Stimulated activated CD8-positive, alpha-beta memory T cell treated with anti-CD3 and anti-CD28 coated beads, Interleukin-7, amount 100 ng/mL, for 24 hours (primary cell): ENCODE results near the gene RAD51B.

Experiments
- DNase-seq: peaks from one replicate; pipeline ENCODE4 v3.0.0-alpha.2; 2020; ENCODE audit warnings: low read depth

RAD51B gene

DNA sequence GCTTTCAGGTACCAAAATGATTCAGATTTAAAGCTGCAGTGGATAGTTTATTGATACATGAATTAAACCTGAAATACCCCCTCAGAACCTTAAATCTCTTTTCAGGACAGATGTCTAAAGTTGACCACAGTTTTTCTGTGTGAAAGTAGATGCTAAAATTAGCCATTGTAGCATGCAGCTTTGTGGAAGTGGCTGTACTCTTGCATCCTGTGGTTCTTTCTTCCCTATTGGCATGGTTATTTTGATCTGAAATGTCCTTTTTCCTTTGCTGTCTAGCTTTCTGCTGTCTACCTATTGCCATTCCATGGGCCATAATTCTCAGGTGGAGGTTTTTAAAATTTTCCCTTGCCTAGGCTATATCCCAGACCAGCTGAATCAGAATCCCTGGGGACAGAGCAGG lies 517.7 kb downstream of the RAD51B start:
- DNase-seq, result no peak

- no peak for DNase-seq
These were observed 520.7 kb downstream of the RAD51B start for GRCh38 chr14:68340262-68340661.

DNA sequence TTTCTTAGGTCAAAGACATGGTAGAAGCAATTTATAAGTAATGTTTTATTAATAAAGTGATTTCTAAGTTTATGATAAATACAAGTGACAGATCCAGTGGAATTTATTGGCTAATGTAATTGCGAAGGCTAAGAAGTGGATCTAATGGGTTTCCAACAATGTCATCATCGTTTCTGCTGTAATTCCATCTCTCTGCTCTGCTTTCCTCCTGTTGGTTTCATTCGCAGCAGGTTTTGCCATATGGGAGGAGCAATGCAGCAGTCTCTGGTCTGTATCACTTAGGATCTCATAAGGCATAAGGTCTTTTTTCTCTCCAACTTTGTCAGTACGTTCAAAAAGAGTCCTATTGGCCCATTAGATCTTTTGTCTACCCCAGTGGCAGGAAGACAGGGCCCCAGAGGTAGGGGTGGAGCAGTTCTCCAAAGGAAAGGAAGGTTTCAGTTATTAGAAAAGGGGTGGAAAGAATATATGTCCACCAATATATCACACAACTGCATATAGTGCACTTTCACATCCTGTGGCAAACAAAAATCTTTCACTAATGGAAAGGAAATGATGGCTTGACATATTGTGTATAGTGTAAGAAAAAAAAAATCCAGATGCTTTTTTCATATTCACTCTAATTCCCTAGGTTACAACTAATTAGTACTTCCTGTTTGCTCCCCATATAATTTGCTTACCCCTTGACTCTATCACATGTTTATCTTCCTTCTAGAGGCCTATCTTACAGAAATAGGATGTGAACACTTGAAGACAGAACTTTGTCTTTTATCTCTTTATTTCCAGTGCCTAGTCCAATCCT lies 522.0 kb downstream of the RAD51B start:
- no peak for DNase-seq

DNA sequence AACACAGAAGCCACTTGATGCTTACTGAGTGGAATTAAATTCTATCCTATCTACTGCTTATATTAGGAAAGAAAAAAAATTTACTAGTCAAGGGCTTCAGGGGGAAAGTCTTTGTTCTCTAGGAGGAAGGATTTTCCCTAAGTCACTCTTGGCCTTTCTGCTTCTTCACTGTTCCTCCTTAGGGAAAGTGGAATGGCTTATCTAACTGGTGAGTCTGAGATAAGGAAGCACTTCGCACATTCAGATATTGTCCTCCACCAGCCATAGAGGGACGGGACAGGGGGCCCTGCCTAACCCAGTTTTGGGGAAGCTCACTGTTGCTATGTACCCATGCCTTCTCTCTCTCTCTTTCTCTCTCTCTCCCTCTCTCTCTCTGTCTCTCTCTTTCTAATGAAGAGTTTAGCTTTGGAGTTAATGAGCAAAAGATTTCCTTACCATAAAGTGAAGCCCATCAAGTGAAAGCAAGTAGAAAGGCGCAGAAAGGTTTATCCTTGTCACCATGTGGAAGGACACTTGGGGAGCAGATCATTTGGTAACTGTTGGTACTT lies 522.7 kb downstream of the RAD51B start:
- no peak for DNase-seq

DNA sequence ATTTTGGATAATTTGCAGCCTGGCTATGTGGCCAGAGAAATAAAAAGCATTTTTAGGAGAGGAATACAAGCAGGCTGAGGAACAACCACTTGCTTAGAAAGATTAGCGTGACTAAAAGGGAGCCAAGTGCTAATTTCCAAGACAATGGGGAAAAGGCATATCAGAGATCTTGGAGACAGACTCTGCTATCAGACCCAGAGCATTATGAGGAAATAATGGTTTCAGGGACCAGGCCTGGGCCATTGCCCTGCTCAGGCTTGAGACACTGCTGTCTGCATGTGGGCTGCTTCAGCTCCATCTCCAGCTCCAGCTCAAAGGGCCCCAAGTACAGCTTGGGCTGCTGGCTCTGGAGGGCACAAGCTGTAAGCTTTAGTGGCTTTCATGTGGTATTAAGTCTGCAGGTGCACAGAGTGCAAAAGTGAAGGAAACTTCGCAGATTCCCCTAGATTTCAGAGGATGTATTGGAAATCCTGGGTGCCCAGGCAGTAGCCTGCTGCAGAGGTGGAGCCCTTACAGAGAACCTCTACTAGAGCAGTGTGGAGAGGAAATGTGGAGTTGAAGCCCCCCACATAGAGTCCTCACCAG lies 524.0 kb downstream of the RAD51B start:
- DNase-seq, result no peak

DNA sequence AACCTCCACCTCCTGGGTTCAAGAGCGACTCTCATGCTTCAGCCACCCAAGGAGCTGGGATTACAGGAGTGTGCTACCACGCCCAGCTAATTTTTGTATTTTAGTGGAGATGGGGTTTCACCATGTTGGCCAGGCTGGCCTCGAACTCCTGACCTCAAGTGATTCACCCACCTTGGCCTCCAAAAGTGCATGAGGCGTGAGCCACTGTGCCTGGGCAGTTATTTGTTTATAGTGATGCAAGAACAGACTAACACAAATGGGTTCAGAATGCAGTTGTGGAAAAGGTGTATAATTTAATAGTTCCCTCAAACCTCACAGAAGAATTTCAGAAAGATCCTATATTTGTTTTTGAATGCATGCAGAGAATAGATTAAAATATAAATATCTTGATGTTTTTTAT lies 526.2 kb downstream of the RAD51B start:
- no peak for DNase-seq

DNA sequence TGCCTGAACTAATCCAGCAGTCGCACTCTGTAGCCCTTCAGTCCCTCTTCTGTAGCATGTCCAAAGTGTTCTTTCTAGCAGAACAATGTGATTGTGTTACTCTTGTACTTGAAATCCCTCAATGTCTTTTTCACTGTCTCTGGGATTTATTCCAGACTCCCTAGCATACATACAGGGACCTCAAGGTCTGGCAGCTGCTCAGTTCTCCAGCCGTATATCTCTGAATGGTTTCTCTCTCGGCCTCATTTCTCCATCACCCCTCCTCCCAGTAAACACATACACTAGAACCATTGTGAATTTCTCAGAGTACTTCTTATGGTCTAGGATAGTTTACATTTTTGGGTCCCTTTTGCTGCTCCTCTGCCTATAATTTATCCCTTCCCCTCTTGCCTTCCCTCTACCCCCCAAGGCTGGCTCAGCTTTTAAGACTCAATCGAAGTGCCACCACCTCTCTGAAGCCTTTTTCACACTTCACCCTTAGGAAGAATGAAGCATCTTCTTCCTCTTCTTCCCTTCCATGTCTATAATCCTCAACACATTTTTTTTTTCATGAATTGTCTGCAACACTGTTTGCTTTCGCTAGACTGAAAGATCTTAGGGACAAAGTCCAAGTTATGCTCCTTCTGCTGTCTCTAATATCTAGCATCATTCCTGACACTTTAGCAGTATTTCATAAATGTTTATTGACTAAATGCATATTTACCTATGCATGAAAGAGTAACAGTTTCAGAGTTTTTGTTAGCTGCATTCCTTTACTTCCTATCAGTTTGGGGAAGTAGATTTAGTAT lies 527.2 kb downstream of the RAD51B start:
- DNase-seq, result no peak

- no peak for DNase-seq
These were observed 530.5 kb downstream of the RAD51B start for GRCh38 chr14:68349900-68350629.

DNA sequence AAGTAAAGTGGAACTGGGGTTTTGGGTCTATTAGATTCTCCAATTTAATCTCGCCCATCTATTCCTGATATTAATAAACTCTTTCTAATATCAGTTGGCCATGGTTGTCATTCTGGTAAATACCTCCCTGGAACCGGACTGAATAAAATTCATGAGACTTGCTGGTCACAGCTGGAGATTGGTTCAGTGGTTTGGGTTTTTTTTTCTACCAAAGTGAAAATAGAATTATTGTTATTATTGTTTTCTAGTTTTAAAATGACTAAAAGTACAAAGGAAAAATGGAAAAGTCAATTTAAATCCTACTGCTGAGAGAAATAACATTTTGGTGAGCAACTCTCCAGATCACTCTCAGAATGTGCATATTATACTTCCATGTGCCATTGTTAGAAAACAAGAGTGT lies 535.8 kb downstream of the RAD51B start:
- no peak for DNase-seq

DNA sequence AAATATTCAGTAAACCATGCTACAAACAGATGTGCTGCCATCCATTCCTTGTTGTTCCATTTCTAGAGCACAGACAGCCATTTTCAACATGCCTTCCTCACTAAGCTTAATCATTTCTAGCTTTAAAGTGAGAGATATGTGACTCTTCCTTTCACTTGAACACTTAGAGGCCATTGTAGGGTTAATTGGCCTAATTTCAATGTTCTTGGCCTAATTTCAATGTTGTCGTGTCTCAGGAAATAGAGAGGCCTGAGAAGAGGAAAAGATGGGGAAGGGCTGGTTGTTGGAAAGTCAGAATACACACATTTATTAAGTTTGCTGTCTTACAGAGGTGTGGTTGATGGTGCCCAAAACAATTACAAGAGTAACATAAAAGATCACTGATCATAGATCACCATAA lies 538.2 kb downstream of the RAD51B start:
- DNase-seq, result no peak

- no peak for DNase-seq
These were observed 538.9 kb downstream of the RAD51B start for GRCh38 chr14:68358500-68358899.

DNA sequence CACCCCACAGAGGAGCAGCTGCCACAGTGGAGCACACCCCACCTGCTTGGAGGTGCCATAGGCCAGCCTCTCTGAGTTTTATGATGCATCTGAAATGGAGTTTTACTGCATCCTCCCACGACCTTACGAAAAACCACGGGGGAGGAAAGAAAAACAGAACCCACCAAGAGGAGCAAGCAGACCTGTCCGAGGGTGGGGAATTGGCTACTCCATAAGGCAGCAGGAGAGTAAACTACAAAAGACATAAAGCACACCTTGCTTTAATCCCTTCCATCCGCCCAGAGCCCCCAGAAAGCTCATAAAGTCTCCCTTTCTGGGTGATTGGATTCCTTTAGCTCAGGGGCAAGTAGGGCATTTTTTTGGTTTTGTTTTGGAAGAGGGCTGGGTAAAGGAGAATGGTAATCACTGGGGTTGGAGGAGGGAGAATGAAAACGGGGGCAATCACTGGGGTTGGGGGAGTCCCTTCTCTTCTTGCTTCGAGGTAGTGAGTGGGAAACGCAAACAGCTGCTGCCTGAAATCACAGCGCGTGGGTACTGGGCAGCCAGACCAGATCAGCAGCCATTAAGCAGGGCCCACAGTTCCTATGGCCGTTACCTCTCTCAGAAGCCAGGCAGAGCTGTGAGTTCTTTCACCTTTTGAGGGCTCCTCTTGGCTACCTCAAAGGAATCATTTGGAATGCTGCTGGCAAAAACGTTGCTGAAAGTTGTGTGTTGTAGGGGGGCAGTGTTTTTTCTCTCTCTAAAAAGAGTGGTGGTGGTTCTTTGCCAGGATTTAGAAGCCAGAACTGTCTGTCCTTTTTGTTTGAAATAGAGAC lies 539.6 kb downstream of the RAD51B start:
- DNase-seq, result no peak

DNA sequence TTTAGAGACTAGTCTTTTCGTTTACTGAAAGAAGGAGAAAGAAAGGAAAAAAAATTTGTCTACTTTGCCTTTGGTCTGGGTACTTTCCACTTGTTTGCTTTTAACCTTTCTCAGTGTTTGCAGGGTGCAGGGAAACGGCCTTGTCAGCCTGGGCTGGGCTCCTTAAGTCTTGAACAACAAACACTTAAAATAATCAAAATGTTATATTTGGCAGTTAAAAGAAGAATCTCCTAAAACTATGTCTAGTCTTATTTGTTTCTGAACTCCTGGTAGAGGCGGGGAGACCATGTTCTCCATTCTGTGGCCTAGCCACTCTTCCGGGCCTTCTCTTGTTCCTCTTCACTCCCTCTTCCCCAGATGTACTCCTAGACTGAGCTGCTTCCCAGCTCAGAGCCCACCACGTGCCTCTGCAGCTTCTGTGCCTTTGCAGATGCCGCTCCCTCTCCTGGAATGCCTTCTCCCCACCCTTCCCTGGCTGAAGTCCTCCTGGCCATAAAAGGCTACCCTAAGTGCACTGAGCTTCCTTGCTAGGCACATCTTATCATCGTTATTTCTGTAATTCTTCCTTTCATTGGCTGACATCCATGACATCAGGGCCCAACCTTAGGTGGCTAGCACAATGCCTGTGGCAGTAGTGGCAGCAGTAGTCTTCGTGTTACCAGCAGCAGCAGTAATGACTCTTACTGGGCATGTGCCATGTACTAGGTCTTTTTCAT lies 540.4 kb downstream of the RAD51B start:
- no peak for DNase-seq

DNA sequence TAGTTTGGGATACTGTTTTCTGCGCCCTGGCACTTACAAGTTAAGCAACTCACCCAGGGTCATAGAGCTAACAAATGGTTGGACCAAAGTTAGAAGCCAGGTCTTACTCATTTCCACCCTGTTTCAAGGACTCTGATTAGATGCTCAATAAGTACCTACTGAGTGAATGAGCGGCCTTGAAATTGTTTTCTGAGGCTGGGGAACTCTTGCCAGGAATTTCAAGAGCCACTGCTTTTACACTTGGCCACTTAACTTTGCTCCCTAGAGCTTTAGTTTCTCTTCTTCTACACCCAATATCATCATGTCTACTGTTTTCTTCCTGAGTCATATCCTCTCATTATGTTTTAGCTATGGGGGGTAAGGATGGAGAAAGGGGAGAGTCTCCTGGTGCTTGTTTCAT lies 541.7 kb downstream of the RAD51B start:
- DNase-seq, result no peak

- no peak for DNase-seq
These were observed 543.3 kb downstream of the RAD51B start for GRCh38 chr14:68362846-68363245.

DNA sequence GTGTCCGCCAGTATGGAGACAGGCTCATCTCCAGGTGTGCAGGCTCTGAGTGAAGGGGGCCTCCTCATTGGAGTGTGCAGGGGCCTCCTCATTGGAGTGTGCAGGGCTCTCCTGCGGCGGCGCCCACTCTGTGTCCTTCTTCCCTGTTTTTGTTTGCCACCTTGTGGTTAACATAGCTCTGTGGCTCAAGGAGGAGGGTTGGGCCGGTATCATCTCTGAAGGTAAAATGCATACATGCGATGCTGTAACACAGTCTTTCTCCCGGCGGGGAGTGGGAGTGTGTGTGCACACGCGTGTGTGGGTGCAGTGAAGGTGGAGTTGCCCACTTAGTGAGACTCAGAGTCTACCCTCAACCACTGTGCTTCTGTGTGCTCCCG lies 543.9 kb downstream of the RAD51B start:
- DNase-seq, result no peak

DNA sequence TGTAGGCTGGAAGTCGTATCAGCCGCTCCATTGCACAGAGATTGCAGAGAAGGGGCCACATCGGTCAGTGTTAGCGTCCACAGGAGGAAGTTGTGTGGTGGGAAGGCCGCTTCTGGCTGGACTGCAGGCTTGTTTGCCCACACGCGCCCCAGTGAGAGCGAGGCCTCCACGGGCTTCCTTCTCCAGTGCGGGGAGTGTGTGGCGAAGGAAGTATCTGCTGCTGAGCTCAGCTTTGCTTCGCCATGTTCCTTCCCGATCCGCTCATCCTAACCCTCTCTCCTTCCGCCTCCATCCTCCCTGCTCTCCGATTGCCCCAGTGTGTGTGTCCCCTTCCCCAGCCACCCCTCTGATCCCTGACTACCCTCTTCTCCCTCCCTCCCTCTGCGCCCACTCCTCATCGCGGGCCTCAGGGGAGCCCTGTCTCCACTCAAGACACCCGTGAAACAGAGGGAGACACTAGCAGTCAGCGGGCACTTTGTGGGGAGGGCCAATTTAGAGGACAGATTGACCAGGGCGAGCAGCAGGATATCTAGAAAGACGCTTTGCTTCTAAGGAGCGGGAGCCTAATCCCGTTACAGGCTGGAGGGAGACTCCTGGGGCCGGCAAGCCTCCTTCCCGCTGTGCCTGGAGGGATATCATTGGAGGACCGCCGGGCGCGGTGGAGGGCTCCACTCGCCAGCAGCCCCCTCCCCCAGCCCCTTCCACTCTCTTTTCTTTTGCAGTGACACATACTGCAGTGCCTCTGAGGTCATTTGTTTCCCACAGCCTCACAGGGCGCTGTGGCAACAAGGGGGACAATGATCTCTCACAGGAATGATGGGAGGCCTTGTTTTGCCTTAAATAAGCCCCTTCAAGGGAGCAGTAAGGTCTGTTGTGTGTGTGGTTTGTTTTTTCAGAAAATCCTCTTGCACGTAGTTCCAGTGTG lies 544.5 kb downstream of the RAD51B start:
- DNase-seq, result no peak

DNA sequence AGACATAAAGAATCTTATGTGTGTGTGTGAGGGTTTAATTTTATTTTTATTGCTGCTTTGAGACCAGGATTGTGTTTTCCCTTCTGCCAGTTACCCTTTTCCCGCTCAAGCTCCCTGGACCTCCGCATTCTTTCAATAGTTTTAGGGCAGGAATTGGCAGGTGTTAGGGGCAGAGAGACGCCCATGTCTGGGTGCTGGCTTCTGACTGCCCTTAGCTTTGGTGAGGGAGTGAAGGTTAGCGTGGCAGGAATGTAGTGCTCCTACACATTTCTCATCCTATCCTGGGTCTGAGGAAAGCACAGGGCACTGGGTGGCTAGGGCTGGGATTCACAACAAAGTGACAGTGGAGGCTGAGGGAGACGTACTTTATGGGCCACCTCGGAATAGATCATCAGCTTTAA lies 545.2 kb downstream of the RAD51B start:
- no peak for DNase-seq

DNA sequence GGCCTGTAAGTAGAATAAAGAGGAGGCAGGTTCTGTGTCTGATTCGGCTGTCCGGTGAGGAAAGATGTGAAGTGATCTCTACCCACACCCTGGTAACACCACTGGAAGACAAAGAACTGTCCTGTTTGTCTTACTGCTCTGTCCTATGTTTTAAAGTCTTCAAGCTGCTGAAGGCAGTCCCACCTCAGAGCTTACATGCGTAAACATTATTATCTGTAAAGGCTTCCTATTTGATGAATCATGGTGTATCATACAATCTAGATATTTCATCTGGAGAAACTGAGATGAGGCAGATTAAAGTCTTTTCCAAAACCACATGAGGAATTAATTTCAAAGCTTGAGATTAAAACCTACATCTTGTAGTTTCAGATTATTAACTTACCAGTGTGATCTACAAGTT lies 545.6 kb downstream of the RAD51B start:
- DNase-seq, result no peak

GRCh38 chr14:68366656-68367055 lies 547.1 kb downstream of the RAD51B start:
- no peak for DNase-seq
